Fibroblast of lung (primary cell): ENCODE measurements around the gene PRCP. TPM values are rescaled to one million over a fixed set of nuclear protein-coding genes. Genes with fewer than 3 reads are reported as not detected.

Source experiments
- DNase-seq, 2 donors: peaks; one replicate each; pipeline versions ENCODE4 v3.0.0 to v3.0.0-alpha.2; 2010; ENCODE audit warnings: low read depth in 2 of 2
- H2AFZ ChIP-seq: 2 replicates; pipeline ENCODE4 v1.5.1; 2012; ENCODE audit warnings: low read length, control low read depth, inconsistent platforms
- H3K27ac ChIP-seq: 2 replicates; pipeline ENCODE4 v1.5.1; 2011; ENCODE audit warnings: low read length, control low read depth; ENCODE audit not compliant: insufficient read depth
- H3K27me3 ChIP-seq: 2 replicates; pipeline ENCODE4 v1.5.1; 2011; ENCODE audit warnings: mild to moderate bottlenecking, low read length; ENCODE audit not compliant: control insufficient read depth, insufficient read depth
- H3K36me3 ChIP-seq: 2 replicates; pipeline ENCODE4 v1.5.1; 2011; ENCODE audit warnings: low read length; ENCODE audit not compliant: control insufficient read depth, insufficient read depth
- H3K4me1 ChIP-seq: 2 replicates; pipeline ENCODE4 v1.5.1; 2011; ENCODE audit warnings: low read length; ENCODE audit not compliant: control insufficient read depth, insufficient read depth; ENCODE audit errors: extremely low read depth
- H3K4me2 ChIP-seq: 2 replicates; pipeline ENCODE4 v1.5.1; 2011; ENCODE audit warnings: low read length, control low read depth; ENCODE audit not compliant: insufficient read depth; ENCODE audit errors: extremely low read depth
- H3K4me3 ChIP-seq, 4 experiments: fragments of 200-600 bp in 1 of 4; sonication (generic) in 1 of 4; replicated peaks in 1 of 4; 2 replicates each; pipeline ENCODE4 v1.5.1; 2011 to 2016; ENCODE audit warnings: low read length in 4 of 4, low read depth in 3 of 4, mild to moderate bottlenecking in 3 of 4, control low read depth in 2 of 4, inconsistent platforms in 1 of 4, mixed read lengths in 1 of 4; ENCODE audit not compliant: insufficient read depth in 1 of 4; ENCODE audit errors: control extremely low read depth in 1 of 4
- H3K79me2 ChIP-seq: 2 replicates; pipeline ENCODE4 v1.5.1; 2012; ENCODE audit warnings: mild to moderate bottlenecking, low read length, inconsistent platforms; ENCODE audit not compliant: control insufficient read depth, insufficient read depth
- H3K9ac ChIP-seq: 2 replicates; pipeline ENCODE4 v1.5.1; 2011; ENCODE audit warnings: mild to moderate bottlenecking, low read length, control low read depth; ENCODE audit not compliant: insufficient read depth
- H3K9me3 ChIP-seq: 2 replicates; pipeline ENCODE4 v1.5.1; 2012; ENCODE audit warnings: low read depth, low read length; ENCODE audit not compliant: control insufficient read depth, insufficient read depth
- H4K20me1 ChIP-seq: 2 replicates; pipeline ENCODE4 v1.5.1; 2011; ENCODE audit warnings: low read length; ENCODE audit not compliant: control insufficient read depth, insufficient read depth; ENCODE audit errors: extremely low read depth
- CTCF ChIP-seq, 2 donors: IDR thresholded peaks in 1 of 2; conservative IDR thresholded peaks in 1 of 2; 1 replicate in 1 of 2; 2 replicates in 1 of 2; pipeline ENCODE4 v1.5.1; 2011 to 2012; ENCODE audit warnings: low read length in 2 of 2, control low read depth in 1 of 2, inconsistent platforms in 1 of 2, low read depth in 1 of 2, mild to moderate bottlenecking in 1 of 2
- EZH2 ChIP-seq: IDR thresholded peaks from 2 replicates; pipeline ENCODE4 v1.5.1; 2012; ENCODE audit warnings: low read length, control low read depth, mild to moderate bottlenecking; ENCODE audit errors: missing control alignments
- polyA plus RNA-seq, 2 donors: library from polyadenylated mRNA; depleted of rRNA in 1 of 2; stranded (reverse) in 1 of 2; unstranded in 1 of 2; fragments of >200 nt; gene quantifications; 2 replicates each; pipeline ENCODE4 v1.2.1, GENCODE V29; 2011 to 2012; ENCODE audit warnings: missing spikeins in 1 of 2
- total RNA-seq: library from RNA; depleted of rRNA; stranded (reverse); fragments of >200 nt; gene quantifications from 2 replicates; pipeline ENCODE4 v1.2.1, GENCODE V29; 2014

Gene PRCP
- total and polyA plus RNA-seq, 2 donors (not counting 1 experiment from before 2014, with no cell fraction given) = 107 to 167 TPM

- TF ChIP-seq EZH2 = no peak
- no peak for TF ChIP-seq CTCF (conservative IDR thresholded peaks at IDR 0.05 in 1 of 2, IDR thresholded peaks at IDR 0.05 in 1 of 2; ENCODE audit: low read depth in 1 of 2, low read length in 2 of 2)
- Histone ChIP-seq H3K4me2 (no peak overlapping the region), H3K4me3 (no peak overlapping the region), H3K36me3 (no peaks in the 10 kb centered on the region), H4K20me1 (no peaks in the 10 kb centered on the region), H3K79me2 (no peaks in the 10 kb centered on the region), H3K9ac (no peak overlapping the region), H3K27me3 (no peaks in the 10 kb centered on the region), H3K9me3 (no peaks in the 10 kb centered on the region), H2AFZ (no peak overlapping the region), H3K27ac (no peak overlapping the region), H3K4me1 (no peaks in the 10 kb centered on the region)
- DNase-seq = no peak
Measured at GRCh38 chr11:82890936-82891335, 9.3 kb downstream of the PRCP start.

GRCh38 chr11:82890002-82890341 lies 10.3 kb downstream of the PRCP start:
- H3K36me3 ChIP-seq = no peaks in the 10 kb centered on the region
- no peak for TF ChIP-seq CTCF (conservative IDR thresholded peaks at IDR 0.05 in 1 of 2, IDR thresholded peaks at IDR 0.05 in 1 of 2; ENCODE audit: low read depth in 1 of 2, low read length in 2 of 2)
- TF ChIP-seq EZH2 = no peak
- H3K27ac ChIP-seq = no peak overlapping the region
- no peak overlapping the region for H3K4me3 ChIP-seq
- no peaks in the 10 kb centered on the region for H3K9me3 ChIP-seq
- no peak overlapping the region for H3K9ac ChIP-seq
- H3K27me3 ChIP-seq = no peaks in the 10 kb centered on the region
- no peak overlapping the region for H2AFZ ChIP-seq
- DNase-seq = no peak
- H4K20me1 ChIP-seq = no peaks in the 10 kb centered on the region
- no peak overlapping the region for H3K4me2 ChIP-seq
- H3K4me1 ChIP-seq = no peaks in the 10 kb centered on the region
- H3K79me2 ChIP-seq = no peaks in the 10 kb centered on the region

DNA sequence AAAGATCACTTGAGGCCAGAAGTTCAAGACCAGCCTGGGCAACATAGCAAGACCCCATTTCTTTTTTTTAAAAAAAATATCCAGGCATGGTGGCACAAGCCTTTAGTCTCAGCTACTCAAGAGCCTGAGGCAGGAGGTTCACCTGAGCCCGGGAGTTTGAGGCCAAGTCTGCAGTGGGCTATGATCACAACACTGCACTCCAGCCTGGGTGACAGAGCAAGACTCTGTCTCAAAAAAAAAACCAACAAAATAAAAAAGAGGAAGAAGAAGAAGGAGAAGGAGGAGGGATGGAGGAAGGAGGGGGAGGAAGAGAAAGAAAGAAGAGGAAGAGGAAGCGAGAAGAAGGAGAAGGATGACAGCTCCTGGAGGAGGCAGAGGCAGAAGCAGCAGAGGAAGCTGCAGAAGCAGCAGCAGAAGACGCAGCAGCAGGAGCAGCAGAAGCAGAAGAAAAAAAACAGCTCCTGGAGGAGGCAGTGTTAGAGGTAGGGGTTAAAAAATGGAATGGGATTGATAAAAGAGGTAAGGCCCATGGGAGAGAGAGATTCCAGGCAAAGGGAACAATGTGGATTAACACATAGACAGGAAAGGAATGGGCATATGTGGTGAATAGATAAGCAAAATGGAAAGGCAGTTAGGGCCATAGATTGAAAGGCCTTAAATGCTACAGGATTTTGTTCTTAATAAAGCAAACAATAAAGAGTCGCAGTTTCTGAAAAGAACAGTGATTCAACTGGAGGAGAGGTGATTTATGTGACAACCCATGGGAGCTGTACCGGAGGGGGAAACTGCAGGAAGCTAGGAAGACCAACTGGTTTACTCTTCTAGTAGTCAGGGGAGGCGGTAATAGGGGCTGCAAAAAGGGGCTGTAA lies 10.9 kb downstream of the PRCP start:
- H3K9me3 ChIP-seq = no peaks in the 10 kb centered on the region
- no peak overlapping the region for H3K4me3 ChIP-seq
- TF ChIP-seq CTCF (conservative IDR thresholded peaks at IDR 0.05 in 1 of 2, IDR thresholded peaks at IDR 0.05 in 1 of 2; ENCODE audit: low read depth in 1 of 2, low read length in 2 of 2) (no peak), EZH2 (no peak)
- no peaks in the 10 kb centered on the region for H3K36me3 ChIP-seq
- no peaks in the 10 kb centered on the region for H4K20me1 ChIP-seq
- no peaks in the 10 kb centered on the region for H3K4me1 ChIP-seq
- no peak overlapping the region for H3K9ac ChIP-seq
- no peaks in the 10 kb centered on the region for H3K79me2 ChIP-seq
- no peak overlapping the region for H2AFZ ChIP-seq
- H3K4me2 ChIP-seq = no peak overlapping the region
- DNase-seq = no peak
- H3K27me3 ChIP-seq = no peaks in the 10 kb centered on the region
- H3K27ac ChIP-seq = no peak overlapping the region
